CD4-positive, alpha-beta T cell (primary cell): ENCODE measurements around the gene MTRF1. TPM values are rescaled to one million over a fixed set of nuclear protein-coding genes. Genes with fewer than 3 reads are reported as not detected.
"Not testable (repeated sequence)": the region's sequence is repeated elsewhere in the genome, so short reads cannot be mapped to it uniquely, and the experiment has no call there.

ENCODE experiments used
- ATAC-seq: fragments of 200-7000 bp; cut with Tn5 transposase; one replicate; pipeline ENCODE4 v1.10.0; 2022; ENCODE audit warnings: mild to moderate bottlenecking; ENCODE audit not compliant: poor library complexity
- CTCF ChIA-PET: fragments of 350-600 bp; sonication (Branson Sonifier 250); formaldehyde crosslinking; loops from one replicate; lab custom pipeline; 2021; ENCODE audit warnings: antibody characterized with exemption, inconsistent platforms; lab: Charles Lee
- POLR2A ChIA-PET: fragments of 350-600 bp; sonication (Branson Sonifier 250); formaldehyde crosslinking; loops from one replicate; lab custom pipeline; 2021; ENCODE audit warnings: antibody characterized with exemption, inconsistent platforms; lab: Charles Lee
- DNase-seq, 14 experiments: peaks; one replicate each; pipeline ENCODE4 v3.0.0-alpha.2; 2013 to 2020; ENCODE audit warnings: mixed read lengths in 2 of 14
- H3K27ac ChIP-seq, 2 donors: one replicate each; pipeline versions ENCODE4 v1.5.1 to v1.7.0; 2013; ENCODE audit warnings: low read length in 2 of 2, low read depth in 1 of 2, mild to moderate bottlenecking in 1 of 2
- H3K27me3 ChIP-seq, 2 experiments: 1 replicate in 1 of 2; 2 replicates in 1 of 2; pipeline versions ENCODE4 v1.6.1 to v1.7.0; 2013; ENCODE audit warnings: low read length in 2 of 2, control low read depth in 1 of 2, mild to moderate bottlenecking in 1 of 2, moderate library complexity in 1 of 2; ENCODE audit not compliant: insufficient read depth in 2 of 2, control insufficient read depth in 1 of 2
- H3K36me3 ChIP-seq: one replicate; pipeline ENCODE4 v1.6.1; 2013; ENCODE audit warnings: low read length, control low read depth; ENCODE audit not compliant: insufficient read depth
- H3K4me1 ChIP-seq: one replicate; pipeline ENCODE4 v1.6.1; 2013; ENCODE audit warnings: low read length, control low read depth; ENCODE audit not compliant: insufficient read depth
- H3K4me3 ChIP-seq: one replicate; pipeline ENCODE4 v1.5.1; 2013; ENCODE audit warnings: mild to moderate bottlenecking, low read length, moderate library complexity
- H3K9me3 ChIP-seq, 2 experiments: 1 replicate in 1 of 2; 2 replicates in 1 of 2; pipeline versions ENCODE4 v1.6.1 to v1.7.0; 2013; ENCODE audit warnings: low read length in 2 of 2, mild to moderate bottlenecking in 2 of 2, control low read depth in 1 of 2, moderate library complexity in 1 of 2; ENCODE audit not compliant: control insufficient read depth in 1 of 2, insufficient read depth in 1 of 2
- H3K27ac Mint-ChIP-seq: one replicate; pipeline ENCODE4 v1.8.0; 2020; ENCODE audit warnings: mixed read lengths
- H3K27me3 Mint-ChIP-seq: one replicate; pipeline ENCODE4 v1.8.0; 2021; ENCODE audit warnings: mixed read lengths
- H3K36me3 Mint-ChIP-seq: one replicate; pipeline ENCODE4 v1.8.0; 2021; ENCODE audit warnings: low read depth, mixed read lengths
- H3K4me1 Mint-ChIP-seq: one replicate; pipeline ENCODE4 v1.8.0; 2021; ENCODE audit warnings: low read depth, mixed read lengths
- H3K4me3 Mint-ChIP-seq: one replicate; pipeline ENCODE4 v1.8.0; 2020; ENCODE audit warnings: mild to moderate bottlenecking, mixed read lengths
- H3K9me3 Mint-ChIP-seq: one replicate; pipeline ENCODE4 v1.8.0; 2020; ENCODE audit warnings: mixed read lengths
- CTCF ChIP-seq: fragments of 200-600 bp; IDR thresholded peaks from one replicate; pipeline ENCODE4 v1.8.0; 2022; ENCODE audit warnings: antibody characterized with exemption, mild to moderate bottlenecking
- intact Hi-C, 2 experiments: fragments of 100-400 bp; cut with DNase I in 1 of 2; cut with micrococcal nuclease in 1 of 2; formaldehyde crosslinking; loops; one replicate each; pipeline versions ENCODE4 v1.15.1 to v1.9.0; 2023 to 2025; cut with DNase I, micrococcal nuclease
- total RNA-seq, 174 experiments: library from RNA in 2 of 174; stranded (reverse) in 2 of 174; gene quantifications; one replicate each; pipeline ENCODE4 v1.2.3 and lab custom pipeline; 2021 to 2026

Gene MTRF1
- total RNA-seq, 2 experiments from 2014 or later, result 15.7 to 17.8 TPM

- no peak overlapping the region for H3K27ac Mint-ChIP-seq
- Histone ChIP-seq H3K36me3 (no peaks in the 10 kb centered on the region), H3K27me3 (no peaks in the 10 kb centered on the region), H3K4me3 (no peak overlapping the region), H3K27ac (no peak overlapping the region), H3K4me1 (peaks cover 8% of the 10 kb centered on the region), H3K9me3 (no peaks in the 10 kb centered on the region)
- no peak for DNase-seq
- peaks cover 2% of the 10 kb centered on the region for H3K9me3 Mint-ChIP-seq
- POLR2A ChIA-PET, result no interaction called here
- CTCF ChIA-PET, result interaction anchor here (1.0 kb wide), 1 partner anchor 19 kb away, joined by 4 read pairs; no protein-coding TSS in a partner anchor
- intact Hi-C loops, result no loop called here
- no peak for ATAC-seq
- H3K27me3 Mint-ChIP-seq, result no peaks in the 10 kb centered on the region
- H3K4me1 Mint-ChIP-seq, result peaks cover 37% of the 10 kb centered on the region
- no peak overlapping the region for H3K4me3 Mint-ChIP-seq
- no peak for TF ChIP-seq CTCF
- no peaks in the 10 kb centered on the region for H3K36me3 Mint-ChIP-seq
Observed at GRCh38 chr13:41282129-41282571, 18.8 kb upstream of the MTRF1 start.

GRCh38 chr13:41279156-41279555, 15.8 kb upstream of the MTRF1 start:
- ATAC-seq, H3K4me3 ChIP-seq, DNase-seq, H3K27me3 Mint-ChIP-seq, H3K9me3 ChIP-seq, H3K9me3 Mint-ChIP-seq, POLR2A ChIA-PET, intact Hi-C loops, H3K36me3 Mint-ChIP-seq, CTCF ChIA-PET, H3K27ac ChIP-seq, H3K4me3 Mint-ChIP-seq, H3K36me3 ChIP-seq, H3K27ac Mint-ChIP-seq, H3K27me3 ChIP-seq, H3K4me1 ChIP-seq: not testable (repeated sequence)
- peaks cover 12% of the 10 kb centered on the region for H3K4me1 Mint-ChIP-seq

GRCh38 chr13:41276824-41277223, 13.4 kb upstream of the MTRF1 start:
- ChIA-PET CTCF (no interaction called here), POLR2A (interaction anchor here (0.9 to 1.7 kb wide), 2 partner anchors 10 to 13 kb away, joined by 3 to 5 read pairs; partner anchors contain the start of gene MTRF1)
- Mint-ChIP-seq H3K27ac (no peak overlapping the region), H3K4me1 (peaks cover 15% of the 10 kb centered on the region), H3K4me3 (no peak overlapping the region), H3K9me3 (peaks cover 2% of the 10 kb centered on the region), H3K27me3 (no peaks in the 10 kb centered on the region), H3K36me3 (peaks cover 3% of the 10 kb centered on the region)
- no peak overlapping the region for H3K4me3 ChIP-seq
- TF ChIP-seq CTCF, result no peak
- no peaks in the 10 kb centered on the region for H3K9me3 ChIP-seq
- intact Hi-C loops, result no loop called here
- no peak for ATAC-seq
- DNase-seq, result no peak
- no peaks in the 10 kb centered on the region for H3K36me3 ChIP-seq
- H3K4me1 ChIP-seq, result no peaks in the 10 kb centered on the region
- H3K27ac ChIP-seq, result no peak overlapping the region
- H3K27me3 ChIP-seq, result no peaks in the 10 kb centered on the region

GRCh38 chr13:41274881-41275280, 11.5 kb upstream of the MTRF1 start:
- H3K27ac Mint-ChIP-seq, result no peak overlapping the region
- CTCF ChIA-PET, result no interaction called here
- intact Hi-C loops, result no loop called here

More at GRCh38 chr13:41274881-41275280, 11.5 kb upstream of the MTRF1 start:
- no peak for DNase-seq
- POLR2A ChIA-PET, result no interaction called here
- ATAC-seq, result no peak
- no peaks in the 10 kb centered on the region for H3K27me3 Mint-ChIP-seq
- Histone ChIP-seq H3K4me1 (peaks cover 3% of the 10 kb centered on the region), H3K9me3 (no peaks in the 10 kb centered on the region), H3K27me3 (no peaks in the 10 kb centered on the region), H3K36me3 (no peaks in the 10 kb centered on the region), H3K4me3 (no peak overlapping the region), H3K27ac (no peak overlapping the region)
- H3K9me3 Mint-ChIP-seq, result peaks cover 2% of the 10 kb centered on the region
- H3K36me3 Mint-ChIP-seq, result peaks cover 10% of the 10 kb centered on the region
- peaks cover 25% of the 10 kb centered on the region for H3K4me1 Mint-ChIP-seq
- H3K4me3 Mint-ChIP-seq, result no peak overlapping the region
- no peak for TF ChIP-seq CTCF
